Esophagus muscularis mucosa (tissue), 4 donors: ENCODE results near the gene IKZF1. TPM values are rescaled to one million over a fixed set of nuclear protein-coding genes. Genes with fewer than 3 reads are reported as not detected.

Experiments
- DNase-seq: peaks from one replicate; pipeline ENCODE4 v3.0.0-alpha.2; 2017; ENCODE audit errors: extremely low spot score
- H3K27ac ChIP-seq, 4 donors: fragments of 200-600 bp; sonication (generic); replicated peaks in 1 of 4; 1 replicate in 3 of 4; 2 replicates in 1 of 4; pipeline ENCODE4 v1.5.1; 2016 to 2019; ENCODE audit warnings: mild to moderate bottlenecking in 1 of 4
- H3K27me3 ChIP-seq, 4 donors: fragments of 200-600 bp; sonication (generic); one replicate each; pipeline versions ENCODE4 v1.5.1 to v1.6.0; 2016 to 2019
- H3K36me3 ChIP-seq, 4 donors: fragments of 200-600 bp; sonication (generic); one replicate each; pipeline ENCODE4 v1.5.1; 2016 to 2019
- H3K4me1 ChIP-seq, 4 donors: fragments of 200-600 bp; sonication (generic); one replicate each; pipeline ENCODE4 v1.5.1; 2016 to 2019
- H3K4me3 ChIP-seq, 4 donors: fragments of 200-600 bp; sonication (generic); 1 replicate in 2 of 4; 2 replicates in 2 of 4; pipeline ENCODE4 v1.5.1; 2016 to 2019; ENCODE audit warnings: mild to moderate bottlenecking in 4 of 4, moderate library complexity in 1 of 4
- H3K9me3 ChIP-seq, 4 donors: fragments of 200-600 bp; sonication (generic); 1 replicate in 3 of 4; 2 replicates in 1 of 4; pipeline ENCODE4 v1.5.1; 2016 to 2019
- CTCF ChIP-seq, 3 experiments: fragments of 200-600 bp in 2 of 3; fragments of 450-650 bp in 1 of 3; sonication (generic) in 2 of 3; IDR thresholded peaks; one replicate each; pipeline ENCODE4 v1.5.1; 2017 to 2019; ENCODE audit warnings: antibody characterized with exemption in 3 of 3, mild to moderate bottlenecking in 2 of 3, moderate library complexity in 1 of 3
- EP300 ChIP-seq: sonication (generic); formaldehyde crosslinking; IDR thresholded peaks from one replicate; pipeline ENCODE4 v1.6.1; 2017; ENCODE audit warnings: antibody characterized with exemption
- POLR2A ChIP-seq: fragments of 450-650 bp; IDR thresholded peaks from one replicate; pipeline ENCODE4 v1.6.1; 2017; ENCODE audit warnings: antibody characterized with exemption, moderate library complexity, mild to moderate bottlenecking, low read depth
- POLR2AphosphoS5 ChIP-seq, 2 donors: sonication (generic); formaldehyde crosslinking; IDR thresholded peaks; one replicate each; pipeline ENCODE4 v1.6.1; 2017; ENCODE audit warnings: antibody characterized with exemption in 2 of 2
- WGBS: methylation state at CpG from one replicate; pipeline ENCODE4 v1.1.5; 2018; 5-methylcytosine and 5-hydroxymethylcytosine counted together
- intact Hi-C: fragments of 100-400 bp; cut with DNase I; formaldehyde crosslinking; loops from one replicate; pipeline ENCODE4 v1.15.1; 2023
- total RNA-seq, 4 donors: library from RNA; depleted of rRNA; stranded (reverse); fragments of >200 nt; gene quantifications; one replicate each; pipeline versions ENCODE4 v1.1.0 to v1.2.1, GENCODE V29; 2016

IKZF1 gene
- total RNA-seq, 4 donors from 2014 or later: 3.6 to 17.7 (median 9.2) TPM

- no peak for TF ChIP-seq POLR2A
- TF ChIP-seq CTCF (IDR thresholded peaks at IDR 0.05): no peak
- no peak for TF ChIP-seq POLR2AphosphoS5 (IDR thresholded peaks at IDR 0.05)
- no peak for TF ChIP-seq EP300
- peaks cover 0 to 10% (median 0%) of the 10 kb centered on the region in 4 donors for H3K27me3 ChIP-seq
- H3K36me3 ChIP-seq: no peaks in the 10 kb centered on the region
- 67% methylated on average over 5 of the region's 5 CpGs for WGBS
- intact Hi-C loops: no loop called here
- no peak overlapping the region for H3K4me3 ChIP-seq
- H3K27ac ChIP-seq: no peak overlapping the region
- no peaks in the 10 kb centered on the region for H3K4me1 ChIP-seq
- no peak for DNase-seq
- no peaks in the 10 kb centered on the region for H3K9me3 ChIP-seq
These were observed 54.3 kb downstream of the IKZF1 start for GRCh38 chr7:50358779-50359178.

DNA sequence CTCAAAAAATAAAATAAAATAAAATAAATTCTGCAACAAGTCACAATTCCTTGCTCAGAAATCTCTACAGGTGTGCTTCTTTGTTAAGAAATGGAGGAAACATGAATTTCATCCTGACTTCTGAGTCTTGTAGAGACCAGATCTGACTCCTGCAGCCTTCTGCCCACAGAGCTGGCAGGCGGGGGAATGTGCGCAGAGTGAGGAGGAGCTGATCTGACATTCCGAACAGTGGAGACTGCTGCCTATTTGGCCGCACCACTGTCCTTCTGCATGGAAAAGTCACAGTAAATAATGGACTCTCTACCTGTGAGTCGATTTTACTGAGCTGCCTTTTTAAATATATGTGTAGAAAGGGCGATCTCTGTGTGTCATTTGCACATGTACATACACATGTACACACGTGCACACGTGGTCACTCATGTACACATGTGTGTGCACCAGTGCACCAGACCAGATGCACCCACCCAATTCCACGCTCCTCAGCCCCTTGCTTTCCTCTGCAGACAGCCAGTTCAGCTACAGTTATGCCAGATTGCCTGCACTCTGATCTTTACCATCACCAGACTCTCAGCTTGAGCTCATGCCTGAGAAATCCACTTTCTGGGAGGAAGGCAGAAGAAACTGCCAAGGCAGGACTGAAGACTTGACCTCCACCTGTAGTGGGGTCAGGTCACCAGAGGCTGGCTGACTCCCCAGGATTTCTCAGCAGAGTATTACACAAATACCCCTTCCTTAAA, 54.9 kb downstream of the IKZF1 start:
- Histone ChIP-seq H3K4me3 (no peak overlapping the region), H3K4me1 (no peaks in the 10 kb centered on the region), H3K27me3 (peaks cover 0 to 4% (median 0%) of the 10 kb centered on the region in 4 donors), H3K9me3 (no peaks in the 10 kb centered on the region), H3K36me3 (no peaks in the 10 kb centered on the region), H3K27ac (no peak overlapping the region)
- DNase-seq: no peak
- 86% methylated on average over 9 of the region's 9 CpGs for WGBS
- intact Hi-C loops: no loop called here
- TF ChIP-seq EP300 (no peak), POLR2A (no peak), CTCF (IDR thresholded peaks at IDR 0.05) (no peak)

DNA sequence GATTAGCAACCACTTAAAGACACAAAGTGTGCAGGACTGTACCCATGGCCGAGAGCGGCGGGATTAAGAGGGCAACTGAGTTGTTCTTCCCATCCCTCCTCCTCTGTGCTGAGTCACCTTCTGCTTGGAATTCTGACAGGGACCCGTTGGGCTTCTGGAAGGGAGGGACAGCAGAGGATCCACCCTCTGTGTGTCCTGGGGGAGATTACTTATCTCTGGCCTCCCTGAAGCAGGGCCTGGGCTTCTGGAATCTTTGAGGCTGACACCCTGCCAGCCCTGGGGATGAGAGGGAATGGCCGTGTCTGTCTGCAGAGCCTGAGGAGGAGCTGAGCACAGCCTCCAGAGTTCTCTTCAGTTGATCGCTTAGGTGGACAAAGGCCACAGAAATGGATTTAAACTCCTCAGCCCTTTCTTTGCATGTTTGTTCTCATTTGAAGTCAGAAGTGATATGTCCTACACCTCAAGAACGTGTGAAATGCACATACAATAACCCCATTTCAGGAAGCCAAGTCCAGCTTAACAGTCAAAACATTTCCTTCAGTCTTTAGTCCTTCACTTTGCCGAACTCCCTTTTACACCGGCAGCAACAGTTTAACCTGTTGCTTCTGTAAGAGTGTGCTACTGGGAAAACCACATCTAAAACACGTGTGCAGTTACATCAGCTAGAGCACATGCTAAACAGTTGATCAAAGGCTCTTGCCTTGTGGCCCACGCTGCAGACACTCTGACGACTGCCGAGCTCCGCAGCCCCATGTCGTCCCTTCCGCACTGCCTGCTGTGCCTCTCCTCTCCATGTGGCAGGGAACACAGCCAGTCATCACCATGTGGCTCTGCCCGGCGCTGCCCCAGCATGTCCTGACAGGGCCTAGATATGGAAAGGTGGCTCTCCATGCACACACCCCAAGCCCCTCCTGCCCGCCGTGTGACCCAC, 55.7 kb downstream of the IKZF1 start:
- no peaks in the 10 kb centered on the region for H3K36me3 ChIP-seq
- H3K4me1 ChIP-seq: no peaks in the 10 kb centered on the region
- DNase-seq: no peak
- no peaks in the 10 kb centered on the region for H3K9me3 ChIP-seq
- H3K27me3 ChIP-seq: peaks cover 0 to 4% (median 0%) of the 10 kb centered on the region in 4 donors
- no peak overlapping the region for H3K27ac ChIP-seq
- H3K4me3 ChIP-seq: no peak overlapping the region
- 65% methylated on average over 20 of the region's 20 CpGs for WGBS
- intact Hi-C loops: no loop called here
- TF ChIP-seq POLR2AphosphoS5 (IDR thresholded peaks at IDR 0.05) (no peak), POLR2A (no peak)

DNA sequence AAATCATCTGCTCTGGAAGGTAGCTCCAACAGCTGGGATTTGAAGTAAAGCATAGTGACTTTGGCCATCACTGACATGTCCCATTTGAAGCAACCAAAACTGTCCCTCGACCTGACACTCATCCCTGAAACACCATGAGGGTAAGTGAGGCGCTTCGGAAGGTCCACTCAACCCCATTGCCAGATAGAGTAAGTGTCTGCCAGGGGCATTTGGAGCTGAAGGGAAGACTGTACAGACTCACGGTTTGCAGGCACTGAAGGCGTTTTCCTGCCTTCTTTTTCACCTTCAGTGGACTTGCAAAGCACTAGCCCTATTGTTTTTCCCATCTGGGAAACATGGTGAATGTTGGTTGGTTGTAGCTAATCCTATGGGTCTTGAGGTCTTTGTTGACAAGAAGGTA, 57.6 kb downstream of the IKZF1 start:
- DNase-seq: no peak
- H3K9me3 ChIP-seq: no peaks in the 10 kb centered on the region
- no peak overlapping the region for H3K4me3 ChIP-seq
- H3K27me3 ChIP-seq: peaks cover 0 to 4% (median 0%) of the 10 kb centered on the region in 4 donors
- no peak for TF ChIP-seq EP300
- TF ChIP-seq POLR2AphosphoS5 (IDR thresholded peaks at IDR 0.05): no peak
- no peak for TF ChIP-seq POLR2A
- TF ChIP-seq CTCF (IDR thresholded peaks at IDR 0.05): no peak
- whole genome bisulfite sequencing: 89% methylated on average over 5 of the region's 5 CpGs
- intact Hi-C loops: no loop called here
- H3K27ac ChIP-seq: no peak overlapping the region
- no peaks in the 10 kb centered on the region for H3K4me1 ChIP-seq
- no peaks in the 10 kb centered on the region for H3K36me3 ChIP-seq

- Histone ChIP-seq H3K27me3 (peaks cover 0 to 4% (median 0%) of the 10 kb centered on the region in 4 donors), H3K4me1 (no peaks in the 10 kb centered on the region), H3K9me3 (no peaks in the 10 kb centered on the region), H3K36me3 (no peaks in the 10 kb centered on the region), H3K4me3 (no peak overlapping the region), H3K27ac (no peak overlapping the region)
- TF ChIP-seq POLR2A: no peak
- WGBS: 64% methylated on average over 6 of the region's 6 CpGs
- DNase-seq: no peak
- intact Hi-C loops: no loop called here
These were observed 58.3 kb downstream of the IKZF1 start for GRCh38 chr7:50362712-50363282.
